ENCODE results near the gene TMEM198.

TMEM198 gene

DNA sequence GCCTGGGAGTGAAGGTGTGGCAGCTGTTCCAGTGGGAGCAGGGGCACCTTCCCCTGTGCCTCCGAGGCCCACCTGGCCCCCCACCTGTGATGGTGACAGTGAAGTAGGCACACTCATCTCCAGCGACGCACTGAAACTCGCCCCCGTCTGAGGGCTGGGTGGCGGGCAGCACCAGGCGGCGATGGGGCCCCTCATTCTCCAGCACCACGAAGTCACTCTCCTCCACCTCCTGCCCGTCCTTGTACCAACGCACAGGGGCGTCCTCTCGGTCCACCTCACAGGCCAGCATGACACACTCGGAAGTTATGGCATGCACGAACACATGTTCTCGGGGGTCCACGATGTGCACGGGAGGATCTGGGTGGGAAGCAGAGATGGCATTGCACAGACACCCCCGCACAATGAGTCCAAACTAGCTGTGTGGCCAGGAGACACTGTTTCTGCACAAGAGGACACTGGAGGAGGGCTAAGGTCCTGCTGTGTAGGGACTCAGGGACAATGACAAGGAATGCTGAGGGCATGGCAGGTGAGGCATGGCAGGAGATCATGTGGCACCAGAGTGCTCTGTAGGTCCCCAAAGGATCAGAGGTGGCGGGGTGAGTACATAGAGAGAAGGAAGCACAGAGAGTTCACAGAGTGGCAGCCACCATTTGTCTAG lies 19.6 kb downstream of the TMEM198 start:
- DNase-seq, result no peak

DNA sequence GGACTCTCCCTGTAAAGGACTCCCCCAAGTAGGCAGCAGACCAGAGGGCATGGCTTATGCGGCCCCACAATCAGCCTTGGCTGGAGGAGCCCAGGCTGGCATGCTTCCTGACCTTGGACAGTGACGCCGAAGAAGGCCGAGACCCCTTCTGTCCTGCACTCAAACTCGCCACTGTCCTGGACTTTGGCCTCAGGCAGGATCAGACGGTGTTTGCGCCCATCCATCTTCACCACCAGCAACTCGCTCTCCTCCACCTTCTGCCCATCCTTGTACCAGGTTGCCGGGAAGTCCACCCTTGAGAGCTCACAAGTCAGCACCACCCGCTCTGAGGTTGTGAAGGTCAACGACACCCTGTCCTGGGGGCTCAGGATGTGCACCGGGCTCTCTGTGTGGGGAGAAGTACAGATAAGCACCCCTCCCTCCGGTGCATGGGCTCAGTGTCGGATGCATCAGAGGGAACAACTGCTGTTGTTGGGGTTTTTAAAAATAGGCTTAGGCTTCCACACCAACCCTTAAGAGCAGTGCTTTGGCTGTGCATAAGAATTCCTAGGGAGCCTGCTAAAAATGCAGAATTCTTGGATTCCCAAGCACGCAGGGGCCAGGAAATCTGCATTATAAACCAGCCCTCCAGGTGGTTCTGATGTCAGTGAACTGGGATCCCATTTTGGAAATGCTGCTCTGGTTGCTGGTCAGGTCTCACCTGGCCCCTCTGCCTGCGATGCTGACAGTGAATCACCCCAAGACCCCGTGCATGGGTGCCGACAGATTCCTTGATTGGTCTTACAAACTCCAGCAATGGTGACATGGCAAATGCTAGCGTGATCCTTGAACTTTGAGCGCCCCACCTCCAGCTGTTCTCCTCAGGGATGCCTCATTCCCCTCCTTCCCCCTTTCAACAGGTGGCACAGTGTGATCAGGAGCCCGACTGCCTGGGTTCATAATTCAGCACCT lies 21.6 kb downstream of the TMEM198 start:
- no peak for DNase-seq

DNA sequence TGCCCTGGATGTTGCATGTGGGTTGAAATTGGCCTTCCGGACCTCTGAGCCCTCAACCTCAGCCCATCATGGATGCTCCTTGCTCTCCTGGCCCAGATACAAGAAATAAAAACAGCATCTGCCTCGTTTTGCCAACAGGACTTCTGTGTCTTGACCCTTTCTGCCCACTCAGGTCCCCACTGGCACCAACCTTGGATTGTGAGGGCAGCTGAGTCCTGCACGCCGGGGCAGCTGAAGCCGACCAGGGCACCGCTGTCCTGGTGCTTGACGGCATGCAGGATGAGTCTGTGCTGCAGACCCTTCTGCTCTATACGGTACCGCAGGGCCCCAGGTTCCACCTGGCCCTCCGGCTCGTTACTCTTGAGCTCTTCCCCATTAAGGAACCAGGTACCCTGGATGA lies 22.8 kb downstream of the TMEM198 start:
- DNase-seq, result no peak

DNA sequence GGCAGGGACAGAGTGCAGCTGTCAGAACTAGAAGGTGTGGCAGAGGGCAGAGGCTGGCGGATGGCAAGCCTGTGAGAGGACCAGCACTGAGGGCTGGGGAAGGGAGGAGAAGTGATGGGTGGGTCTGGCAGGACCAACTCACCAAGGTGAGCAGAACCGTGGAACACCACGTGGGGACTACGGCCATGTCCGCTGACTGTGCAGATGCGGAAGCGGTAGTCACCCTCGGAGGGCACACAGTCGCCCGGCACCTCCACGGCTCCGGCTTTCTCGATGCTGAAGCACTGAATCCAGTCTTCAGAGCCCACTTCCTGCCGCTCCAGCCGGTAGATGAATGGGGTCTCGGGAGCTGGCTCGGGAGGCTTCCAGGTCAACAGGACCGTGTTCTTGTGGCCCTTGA lies 23.3 kb downstream of the TMEM198 start:
- DNase-seq, result no peak

- no peak for DNase-seq
Observed at GRCh38 chr2:219567791-219568361, 24.0 kb downstream of the TMEM198 start.

DNA sequence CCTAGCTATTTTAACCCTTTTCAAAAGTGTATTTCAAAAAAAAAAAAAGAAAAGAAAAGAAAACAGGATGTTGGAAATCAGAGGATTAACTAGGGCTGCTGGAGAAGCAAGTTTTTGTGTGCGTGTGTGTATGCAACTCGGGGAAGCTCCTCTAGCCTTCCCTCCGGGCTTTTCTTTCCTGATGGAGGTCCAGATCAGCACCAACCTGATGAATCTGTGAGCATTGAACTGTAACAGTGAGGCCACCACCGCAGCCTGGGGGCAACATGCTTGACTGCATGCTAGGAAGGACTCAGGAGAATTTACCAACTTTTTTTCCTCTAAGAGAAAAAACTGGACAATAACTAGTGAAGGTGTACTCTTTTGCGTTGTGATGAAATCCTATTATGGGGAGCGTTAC lies 25.2 kb downstream of the TMEM198 start:
- DNase-seq, result no peak

DNA sequence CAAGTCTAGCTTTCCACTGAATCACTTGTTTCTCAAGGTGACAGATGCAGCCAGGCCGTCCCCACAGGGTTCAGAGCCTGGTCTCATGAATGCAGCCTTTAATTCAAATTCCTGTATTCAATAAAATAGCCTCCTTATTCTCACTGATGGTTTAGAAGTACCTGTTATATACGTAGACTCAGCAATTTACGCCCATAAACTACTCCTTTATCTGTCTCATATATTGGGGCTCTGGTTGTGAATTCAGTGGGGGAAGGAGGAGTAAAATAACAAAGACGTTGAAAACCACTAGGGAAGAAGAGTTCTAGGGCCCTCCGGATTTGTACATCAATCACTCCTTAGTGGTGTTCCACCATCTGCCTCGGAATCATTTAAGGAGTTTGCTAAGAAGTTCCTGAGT lies 25.8 kb downstream of the TMEM198 start:
- DNase-seq, result no peak

DNA sequence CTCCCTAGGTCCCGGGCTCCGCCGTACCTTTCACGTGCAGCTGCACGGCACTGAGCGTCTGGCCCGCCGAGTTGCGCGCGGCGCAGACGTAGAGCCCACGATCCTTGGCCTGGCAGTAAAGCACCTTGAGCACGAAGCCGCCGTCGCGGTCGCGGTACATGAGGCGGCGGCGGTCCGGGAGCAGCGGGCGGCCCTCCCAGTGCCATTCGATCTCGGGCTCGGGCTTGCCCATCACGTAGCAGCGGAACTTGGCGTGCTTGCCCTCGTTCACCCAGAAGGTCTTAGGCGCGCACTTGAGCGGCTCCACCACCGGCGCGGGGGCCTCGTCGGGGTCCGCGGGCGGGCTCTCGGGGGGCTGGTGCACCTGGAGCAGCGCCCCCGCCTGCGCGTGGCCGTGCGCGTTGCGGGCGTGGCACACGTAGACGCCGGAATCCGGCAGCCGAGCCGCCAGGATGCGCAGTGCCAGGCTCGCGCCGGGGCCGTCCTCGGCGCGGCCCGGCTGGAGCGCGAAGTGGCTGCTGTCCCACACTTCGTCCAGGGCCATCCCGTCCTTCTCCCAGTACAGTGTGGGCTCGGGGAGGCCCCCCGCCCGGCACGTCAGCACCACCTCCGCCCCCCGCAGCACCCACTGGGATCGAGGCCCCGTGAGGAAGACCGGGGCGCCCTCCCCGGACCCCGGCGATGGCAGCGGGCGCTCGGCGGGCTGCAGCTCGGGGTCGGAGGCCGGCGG lies 26.5 kb downstream of the TMEM198 start:
- peak in 1 of 2 experiments; percentile 26 for DNase-seq

- no peak for DNase-seq
Observed at GRCh38 chr2:219570924-219571310, 27.1 kb downstream of the TMEM198 start.

DNA sequence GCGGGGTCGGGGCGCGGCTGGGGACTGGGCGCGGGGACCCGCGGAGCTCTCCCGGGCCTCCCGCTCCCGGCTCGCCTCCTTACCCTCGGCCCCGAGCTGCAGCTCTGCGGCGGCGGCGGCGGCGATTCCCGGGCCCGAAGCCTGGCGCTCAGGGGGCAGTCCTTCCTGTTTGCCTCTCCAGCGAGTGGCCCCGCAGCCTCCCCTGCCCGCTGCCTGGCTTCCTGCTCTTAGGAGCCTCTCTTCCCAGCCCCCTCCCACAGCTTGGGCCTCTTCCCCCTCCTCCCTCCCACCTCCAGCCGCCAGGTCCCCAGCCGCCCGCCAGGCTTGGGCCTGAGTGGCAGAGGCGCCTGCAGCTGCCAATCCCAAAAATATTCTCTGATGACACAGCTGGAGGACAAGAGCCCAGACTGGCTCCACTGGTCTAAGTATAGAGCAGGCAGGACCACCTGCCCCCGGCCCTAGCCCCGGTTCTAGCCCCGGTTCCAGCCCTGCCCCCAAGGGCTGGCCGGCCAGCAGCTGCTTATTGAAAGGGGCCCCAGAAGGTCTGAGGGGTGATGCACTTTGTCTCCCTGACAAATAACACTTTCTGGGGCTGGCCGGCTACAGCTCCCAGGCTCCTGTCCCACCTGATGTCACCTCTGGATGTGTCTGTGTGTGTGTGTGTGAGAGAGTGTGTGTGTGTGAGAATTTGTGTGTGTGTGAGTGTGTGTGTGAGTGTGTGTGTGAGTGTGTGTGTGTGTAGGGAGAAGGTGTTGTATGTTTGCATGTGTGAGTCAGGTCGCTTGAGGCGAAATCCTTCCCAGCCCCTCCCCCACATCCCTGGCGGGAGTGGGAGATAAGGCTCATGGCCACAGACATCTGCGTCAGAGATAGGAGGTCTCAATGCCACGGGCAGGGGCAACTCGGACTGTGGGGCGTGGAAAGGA lies 27.7 kb downstream of the TMEM198 start, which contains the start of gene OBSL1:
Gene OBSL1 (minus strand): TSS at position 229 of the 926 bp plus-strand sequence. CDS start 307 bp downstream, outside the sequence.
- peak; percentile 47 to 49 for DNase-seq

- DNase-seq, result no peak
Observed at GRCh38 chr2:219572237-219573001, 28.6 kb downstream of the TMEM198 start, which contains the start of gene INHA. Gene INHA, plus strand, starts transcription at chr2:219572310. Its CDS starts 65 bp downstream, at chr2:219572375.

DNA sequence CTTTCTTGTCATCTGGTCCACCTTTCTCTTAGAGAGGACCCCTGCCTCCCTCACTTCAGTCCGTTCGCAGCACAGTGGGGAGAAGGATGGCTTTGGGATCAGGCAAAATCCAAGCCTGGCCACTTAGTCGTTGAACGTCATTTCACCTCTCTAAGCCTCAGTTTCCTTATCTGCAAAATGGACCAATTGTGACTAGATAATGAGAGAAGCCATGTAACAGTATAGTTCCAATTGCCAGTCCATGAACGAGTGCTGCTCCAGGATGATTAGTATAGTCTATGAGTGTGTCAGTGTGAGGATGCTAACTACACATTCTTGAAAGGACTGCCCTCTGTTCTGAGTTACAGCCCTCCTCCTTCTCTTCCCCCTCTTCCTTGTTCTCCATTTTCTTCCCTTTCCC lies 29.3 kb downstream of the TMEM198 start:
- DNase-seq, result peak in 1 of 2 experiments; percentile 83

GRCh38 chr2:219574484-219575311 lies 30.9 kb downstream of the TMEM198 start:
- no peak for DNase-seq

DNA sequence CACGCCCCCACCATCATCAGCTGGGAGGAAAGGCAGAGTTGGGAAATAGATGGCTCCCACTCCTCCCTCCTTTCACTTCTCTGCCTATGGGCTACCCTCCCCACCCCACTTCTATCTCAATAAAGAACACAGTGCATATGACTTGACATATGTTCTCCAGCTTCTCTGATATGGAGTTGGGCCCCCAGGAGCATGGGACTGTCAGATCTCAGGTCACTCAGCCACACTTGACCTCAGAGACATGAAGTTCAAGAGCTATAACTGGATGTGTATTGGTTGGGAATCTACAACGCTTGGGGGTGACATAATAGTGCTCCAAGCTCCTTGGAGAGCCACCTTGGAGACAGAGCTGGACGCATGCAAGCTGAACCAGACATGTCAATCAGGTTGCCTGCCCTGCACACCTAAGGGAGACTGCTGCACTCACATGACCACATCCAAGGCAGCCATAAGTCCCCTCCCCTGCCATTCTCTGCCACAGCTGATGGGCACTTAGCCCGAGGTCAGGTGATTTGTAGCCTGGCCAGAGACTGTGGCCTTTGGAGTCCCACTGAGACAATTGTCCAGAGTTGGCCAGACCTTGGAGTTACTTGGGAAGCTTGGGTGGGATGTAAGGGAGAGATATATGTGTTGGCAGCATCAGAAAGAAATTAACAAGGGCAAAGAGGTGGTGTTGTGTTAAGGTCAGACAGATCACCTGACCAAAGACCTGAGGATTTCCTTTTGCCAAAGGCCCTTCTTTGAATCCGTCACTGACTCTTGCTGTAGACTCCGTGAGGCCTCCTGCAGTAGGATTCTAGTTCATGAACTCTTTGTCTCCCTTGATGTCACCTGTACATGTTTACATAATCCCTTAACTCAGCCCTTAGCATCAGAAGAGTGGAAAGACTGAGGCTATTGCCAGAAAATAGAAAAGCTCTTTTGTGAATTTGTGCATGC lies 32.0 kb downstream of the TMEM198 start:
- DNase-seq, result no peak

GRCh38 chr2:219576505-219577388 lies 32.9 kb downstream of the TMEM198 start:
- no peak for DNase-seq

- no peak for DNase-seq
Observed at GRCh38 chr2:219578811-219579613, 35.2 kb downstream of the TMEM198 start.

- no peak for DNase-seq
Observed at GRCh38 chr2:219581346-219581745, 37.5 kb downstream of the TMEM198 start.

Measured in SW 1271 (cell line).